GM18517 (cell line): ENCODE results near the gene SNX7.

Experiments used
- ATAC-seq: cut with Tn5 transposase; IDR thresholded peaks from one replicate; pipeline ENCODE4 v1.9.1; 2021; ENCODE audit warnings: mild to moderate bottlenecking, moderate library complexity; ENCODE audit not compliant: unreplicated experiment

SNX7 gene

DNA sequence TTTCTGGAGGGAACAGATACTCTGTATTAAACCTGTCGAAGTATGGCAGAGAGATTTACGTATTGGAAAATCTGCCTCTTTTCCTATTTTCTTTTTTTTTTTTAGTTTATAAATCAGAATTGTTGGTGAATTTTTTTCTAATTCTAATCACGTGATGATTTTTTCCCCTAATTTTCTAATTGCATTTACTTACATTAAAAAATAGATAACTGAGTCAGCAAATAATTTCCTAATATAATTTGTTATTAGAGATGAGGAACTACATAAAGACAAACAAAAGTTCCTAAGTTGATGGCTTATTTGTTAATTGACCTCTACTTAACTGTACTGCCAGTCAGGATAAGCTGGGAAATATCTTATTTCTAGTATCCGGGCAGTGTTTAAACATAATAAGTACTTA, 34.6 kb downstream of the SNX7 start:
- ATAC-seq: no peak

DNA sequence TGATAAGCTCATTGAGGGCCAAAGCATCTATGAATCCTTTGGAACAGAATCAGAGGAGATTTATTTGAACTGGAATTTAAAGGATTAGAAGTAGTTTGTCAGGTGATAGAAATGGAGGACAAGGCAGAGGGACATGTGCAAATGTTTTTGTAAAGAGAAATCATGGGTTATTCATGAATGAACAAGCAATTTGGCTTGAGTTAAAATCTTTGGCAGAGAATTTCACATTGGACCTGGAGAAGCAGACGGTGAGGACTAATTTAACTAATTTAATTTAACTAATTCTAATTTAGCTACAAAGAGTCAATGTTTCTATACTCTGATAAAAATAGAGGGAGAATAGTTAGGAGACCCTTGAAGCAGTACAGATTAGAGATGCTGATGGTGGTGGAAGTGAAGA, 36.3 kb downstream of the SNX7 start:
- no peak for ATAC-seq

DNA sequence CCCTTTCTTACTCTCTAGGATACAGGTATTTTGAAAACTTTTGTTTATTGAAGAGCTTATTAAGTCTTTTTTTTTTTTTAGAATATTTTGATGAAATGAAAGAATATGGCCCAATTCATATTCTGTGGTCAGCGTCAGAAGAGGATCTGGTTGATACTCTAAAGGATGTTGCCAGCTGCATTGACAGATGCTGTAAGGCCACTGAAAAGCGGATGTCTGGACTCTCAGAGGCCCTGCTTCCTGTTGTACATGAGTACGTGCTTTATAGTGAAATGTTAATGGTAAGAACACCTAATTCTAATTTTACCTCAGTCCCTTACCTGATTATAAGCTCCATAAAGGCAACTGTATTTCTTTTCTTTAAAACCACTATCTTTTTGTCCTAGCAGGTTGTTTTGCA, 37.1 kb downstream of the SNX7 start:
- ATAC-seq: no peak

DNA sequence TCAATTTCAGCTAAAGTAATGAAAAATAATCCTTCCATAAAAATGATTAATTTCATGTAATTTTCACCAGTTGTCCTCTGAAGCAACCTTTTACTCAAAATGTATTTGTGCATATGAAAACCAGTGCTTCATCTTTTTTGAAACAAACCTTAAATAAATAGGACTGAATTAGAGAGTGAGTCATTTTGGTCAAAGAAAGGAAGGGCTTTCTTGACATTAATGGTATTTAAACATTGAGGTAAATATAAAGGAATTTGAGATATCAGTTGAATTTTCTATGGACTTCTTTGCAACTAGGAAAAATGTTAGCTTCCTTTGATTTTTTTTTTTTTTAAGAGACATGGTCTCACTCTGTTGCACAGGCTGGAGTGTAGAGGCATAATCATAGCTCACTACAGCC, 38.7 kb downstream of the SNX7 start:
- ATAC-seq: no peak

DNA sequence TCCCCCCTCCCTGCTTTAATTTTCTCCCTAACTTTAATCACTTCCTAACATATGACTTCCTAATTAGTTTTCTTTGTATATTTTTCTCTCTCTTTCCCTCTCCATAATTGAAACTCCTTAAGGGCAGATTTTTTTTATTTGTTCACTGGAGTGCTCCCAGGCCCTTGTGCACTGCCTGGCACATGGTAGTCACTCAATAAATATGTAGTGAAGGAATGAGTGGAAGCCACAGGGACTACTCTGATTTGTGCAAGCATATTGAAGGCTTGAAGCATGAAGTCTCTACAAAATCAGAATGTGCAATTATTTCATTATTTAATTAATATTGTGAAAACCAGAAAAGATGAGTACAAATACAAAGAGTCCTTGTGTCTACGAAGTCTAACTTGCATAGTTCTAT, 41.5 kb downstream of the SNX7 start:
- no peak for ATAC-seq

DNA sequence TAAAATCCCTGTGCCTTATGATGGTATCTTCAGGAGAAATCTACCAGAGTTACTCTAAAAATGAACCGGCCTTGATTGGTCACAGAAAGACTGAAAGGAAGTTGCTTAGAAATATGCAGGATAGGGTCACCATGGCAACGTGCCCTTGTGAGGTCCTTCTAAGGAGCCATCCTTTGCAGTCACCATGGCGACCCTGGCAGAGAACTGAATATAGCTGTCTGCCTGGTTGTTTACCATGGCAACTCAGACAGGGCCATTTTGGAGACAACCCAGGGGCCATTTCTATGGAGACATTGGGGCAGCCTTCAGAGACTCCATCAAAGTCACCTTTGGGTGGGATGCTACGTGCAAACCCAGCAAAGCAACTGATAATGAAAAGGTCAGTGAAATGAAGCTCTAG, 43.0 kb downstream of the SNX7 start:
- ATAC-seq: no peak

DNA sequence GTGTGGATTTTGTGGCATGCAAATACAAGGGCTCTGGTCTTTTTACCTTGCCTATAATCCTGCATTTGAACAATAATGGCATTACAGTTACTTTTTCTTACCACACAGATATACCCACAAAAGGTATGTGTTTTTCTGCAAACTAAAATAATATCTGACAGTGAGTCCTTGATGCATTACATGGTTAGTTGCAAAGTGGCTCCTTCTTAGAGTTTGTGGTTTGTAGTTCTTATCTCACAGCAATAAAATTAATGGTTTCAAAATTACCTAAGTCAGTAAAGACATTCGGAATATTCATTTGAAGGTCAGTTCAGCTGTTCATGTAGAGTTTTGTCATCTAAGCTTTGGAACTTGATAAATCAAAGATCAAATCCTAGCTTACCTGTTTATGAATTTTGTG, 43.5 kb downstream of the SNX7 start:
- ATAC-seq: no peak

DNA sequence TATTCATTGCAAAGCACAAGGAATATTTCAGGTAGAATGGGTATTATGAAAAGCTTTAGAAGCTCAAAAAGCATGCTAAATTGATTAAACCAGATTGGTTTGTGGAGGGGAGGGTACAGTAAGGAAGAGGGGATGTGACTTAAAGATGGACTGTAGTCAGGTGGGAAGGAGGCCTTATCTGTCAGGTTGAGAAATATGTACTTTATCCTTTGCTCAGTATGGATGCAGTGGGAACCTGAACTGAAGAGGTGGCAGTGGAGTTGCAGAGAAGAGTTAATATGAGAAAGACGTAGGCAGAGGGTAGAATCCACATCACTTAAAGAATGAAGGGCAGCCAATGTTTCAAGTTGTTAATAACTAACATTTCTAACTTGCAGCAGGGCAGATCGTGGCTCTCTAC, 44.1 kb downstream of the SNX7 start:
- no peak for ATAC-seq

DNA sequence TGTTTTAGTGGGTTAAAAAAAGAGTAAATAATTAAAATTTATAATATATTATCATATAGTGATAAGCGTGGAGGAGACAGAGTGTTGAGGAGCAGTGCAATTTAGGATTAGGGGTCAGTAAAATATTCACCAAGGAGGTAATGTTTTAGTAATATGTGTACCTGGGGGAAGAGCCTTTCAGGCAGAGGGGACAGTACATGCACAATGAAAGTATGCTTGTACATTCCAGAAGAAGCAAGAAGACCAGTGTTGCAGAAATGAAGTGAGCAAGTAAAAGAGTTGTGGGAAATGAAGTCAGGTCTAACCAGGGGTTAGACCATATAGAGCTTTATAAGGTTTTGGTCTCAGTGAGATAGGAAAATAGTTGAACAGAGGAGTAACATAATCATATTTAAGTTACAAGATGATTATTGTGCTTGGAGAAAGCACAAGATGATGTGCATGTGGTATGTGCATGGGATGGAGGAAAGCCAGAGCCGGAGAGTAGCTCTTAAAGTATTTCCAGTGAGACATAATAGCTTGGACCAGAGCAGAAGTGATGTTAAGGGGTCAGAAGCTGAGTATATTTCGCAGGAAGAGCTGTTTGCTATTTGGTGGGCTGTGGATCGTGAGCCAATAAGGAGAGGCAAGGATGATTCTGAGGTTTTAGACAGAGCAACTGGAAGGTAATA, 44.8 kb downstream of the SNX7 start:
- ATAC-seq: no peak

DNA sequence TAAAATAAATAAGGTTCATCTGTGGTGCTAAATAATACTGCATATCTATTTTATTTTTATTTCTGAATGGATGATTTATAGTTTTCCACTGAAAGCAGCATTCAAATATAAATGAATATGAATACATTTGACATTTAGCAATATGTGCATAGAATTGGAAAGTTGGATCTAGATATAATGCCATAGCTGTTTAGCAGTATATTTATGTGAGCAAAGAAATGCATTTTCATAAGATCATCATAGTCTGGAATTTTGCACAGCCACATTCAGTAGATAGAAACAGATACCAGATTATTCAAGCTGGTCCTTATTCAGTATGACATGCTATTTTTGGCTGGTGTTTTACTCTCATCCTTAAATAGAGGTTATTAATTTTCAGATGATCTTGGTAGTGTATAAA, 46.0 kb downstream of the SNX7 start:
- ATAC-seq: no peak

DNA sequence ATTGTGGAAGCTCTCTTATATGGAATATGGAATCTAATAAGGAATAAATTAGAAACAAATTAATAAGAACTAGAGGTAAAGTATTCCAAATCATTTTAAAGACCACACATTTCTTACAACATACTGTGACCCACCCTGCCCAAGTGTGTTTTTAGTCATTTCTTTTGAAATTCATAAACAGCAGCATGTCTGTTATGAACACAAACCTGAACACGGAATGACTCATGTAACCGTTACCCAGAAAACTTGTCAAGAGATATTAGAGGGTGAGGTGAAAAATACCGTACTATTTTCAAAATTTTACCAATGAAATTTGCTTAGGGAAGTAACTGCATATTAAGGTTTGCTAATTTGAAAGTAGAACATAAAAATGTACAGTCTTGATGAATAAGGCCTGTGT, 48.4 kb downstream of the SNX7 start:
- no peak for ATAC-seq

DNA sequence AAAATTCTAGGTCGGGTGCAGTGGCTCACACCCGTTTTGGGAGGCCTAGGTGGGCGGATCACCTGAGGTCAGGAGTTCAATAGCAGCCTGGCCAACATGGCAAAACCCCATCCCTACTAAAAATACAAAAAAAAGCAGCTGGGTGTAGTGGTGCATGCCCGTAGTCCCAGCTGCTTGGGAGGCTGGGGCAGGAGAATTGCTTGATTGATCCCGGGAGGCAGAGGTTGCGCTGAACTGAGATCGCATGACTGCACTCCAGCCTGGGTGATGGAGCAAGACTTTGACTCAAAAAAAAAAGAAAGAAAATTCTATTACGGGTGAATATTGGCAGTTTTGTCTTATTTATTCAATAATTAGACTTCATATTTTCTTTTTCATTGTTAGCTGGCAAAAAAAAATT, 62.1 kb downstream of the SNX7 start:
- ATAC-seq: no peak

DNA sequence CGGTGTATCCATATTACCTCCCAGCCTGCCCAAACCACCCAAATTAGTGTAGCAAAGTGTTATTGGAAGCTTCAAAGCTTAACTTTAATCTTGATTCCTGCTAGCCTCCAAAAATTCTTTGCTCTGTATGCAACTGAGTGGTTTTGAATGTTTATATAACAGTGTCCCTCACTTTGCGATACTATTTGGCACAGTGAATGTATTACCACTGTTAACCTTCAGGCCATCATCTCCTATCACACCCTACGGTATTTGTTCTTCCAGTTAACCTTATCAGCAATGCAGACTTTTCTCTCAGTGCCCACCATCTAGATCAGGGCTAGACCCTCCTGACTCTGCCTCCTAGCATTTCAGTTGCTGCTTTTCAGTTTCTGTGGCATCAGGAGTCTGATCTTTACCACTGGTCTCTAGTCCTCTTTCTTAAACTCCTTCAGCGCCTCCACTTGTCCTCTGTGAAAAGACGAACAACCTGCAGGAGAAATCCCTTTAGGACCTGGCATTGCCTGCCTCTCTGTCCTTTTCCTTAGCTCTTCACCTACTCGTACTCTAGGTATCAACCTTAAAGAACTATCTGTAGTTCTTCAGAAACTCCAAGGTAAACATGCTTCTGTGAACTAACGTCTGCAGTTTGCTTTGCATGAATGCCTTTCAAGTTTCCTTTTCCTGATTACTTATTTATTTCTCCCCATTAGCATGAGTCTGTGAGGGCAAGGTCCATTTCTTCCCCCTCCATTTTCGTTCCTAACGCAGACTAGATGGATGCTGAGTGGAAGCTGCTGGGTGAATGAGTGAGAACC, 71.7 kb downstream of the SNX7 start:
- no peak for ATAC-seq

DNA sequence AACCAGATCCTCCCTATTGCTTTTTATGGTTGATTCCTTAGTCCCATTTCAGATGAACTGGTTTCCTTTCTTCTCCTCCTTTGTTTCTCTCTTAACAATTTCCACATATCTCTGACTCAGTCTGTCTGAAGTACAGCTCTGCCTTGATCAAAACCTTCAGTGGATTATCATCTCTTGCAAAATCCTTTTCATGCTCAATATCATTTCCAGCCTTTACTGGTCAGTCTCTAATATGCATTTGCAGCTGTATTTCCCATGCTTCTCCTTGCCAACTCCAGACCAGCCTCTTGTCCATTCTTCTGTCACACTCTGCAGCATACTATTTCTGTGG, 72.2 kb downstream of the SNX7 start:
- no peak for ATAC-seq

DNA sequence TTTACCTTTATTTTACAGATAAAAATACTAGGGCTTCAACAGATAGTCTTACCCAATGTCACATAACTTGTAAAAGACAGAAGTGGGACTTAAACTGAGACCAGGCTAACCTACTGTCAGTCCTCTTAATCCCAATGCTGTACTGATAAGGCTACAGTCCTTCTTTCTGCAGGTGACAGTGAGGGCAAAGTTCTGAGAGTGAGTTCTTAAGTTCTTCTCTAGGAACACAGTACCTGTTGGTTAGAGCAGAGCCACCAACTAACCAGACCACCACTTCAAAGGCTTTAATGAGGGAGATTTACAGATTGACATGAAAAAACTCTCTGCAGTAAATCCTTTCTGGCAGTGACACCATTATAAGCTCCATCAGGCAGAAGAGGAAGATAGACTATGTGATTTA, 74.2 kb downstream of the SNX7 start:
- ATAC-seq: no peak

DNA sequence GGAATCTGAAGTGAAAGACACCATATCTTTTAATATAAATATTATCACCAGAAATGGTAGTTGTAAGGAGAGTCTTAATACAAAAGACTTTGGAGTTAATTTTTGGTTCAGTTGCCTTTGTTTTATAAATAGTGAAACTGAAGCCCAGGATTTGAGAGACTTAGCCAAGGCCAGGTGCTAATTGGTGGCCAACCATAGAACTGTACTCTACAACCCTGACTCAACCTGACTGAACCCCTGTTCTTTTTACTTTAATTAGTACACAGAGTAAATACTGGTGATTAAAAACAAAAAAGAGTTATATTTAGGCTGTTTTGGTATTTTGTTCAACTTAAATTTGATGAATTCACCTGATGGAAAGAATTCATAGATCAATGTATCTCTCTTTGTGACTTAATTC, 76.3 kb downstream of the SNX7 start:
- ATAC-seq: no peak

DNA sequence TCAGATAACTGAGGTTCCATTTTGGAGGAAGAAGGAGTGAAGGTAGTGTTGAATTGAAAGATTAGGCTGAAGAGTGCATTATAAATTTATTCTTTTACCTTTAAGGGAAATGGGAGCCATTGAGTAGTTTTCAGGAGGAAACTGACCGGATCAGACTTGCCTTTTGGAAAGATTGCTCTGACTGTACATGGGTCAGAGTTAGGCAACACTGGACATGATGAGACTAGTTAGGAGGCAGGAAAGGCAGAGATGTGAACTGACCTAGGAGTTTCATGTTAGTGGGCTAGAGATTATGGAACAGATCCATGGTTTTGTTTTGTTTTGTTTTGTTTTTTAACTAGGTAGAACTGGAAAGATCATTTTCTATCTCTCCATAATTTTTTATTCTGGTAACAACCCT, 78.2 kb downstream of the SNX7 start:
- no peak for ATAC-seq

DNA sequence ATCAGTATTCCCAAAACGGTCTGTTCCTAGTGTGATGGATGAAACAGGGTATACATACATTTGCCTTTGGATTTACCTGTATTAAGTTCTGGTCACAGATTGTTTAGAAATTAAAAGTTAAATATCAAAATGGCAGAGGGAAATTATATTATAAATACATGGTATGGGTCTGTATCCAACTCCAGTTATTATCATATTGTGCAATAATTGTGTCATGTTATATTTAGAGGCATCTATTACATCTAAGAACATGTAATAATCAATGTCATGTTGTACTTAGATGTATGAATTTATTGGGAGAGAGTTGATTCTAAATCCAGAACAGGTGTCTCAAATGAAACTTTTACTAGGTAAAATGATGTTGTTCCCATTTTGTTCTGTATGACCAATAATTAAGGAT, 79.6 kb downstream of the SNX7 start:
- no peak for ATAC-seq

DNA sequence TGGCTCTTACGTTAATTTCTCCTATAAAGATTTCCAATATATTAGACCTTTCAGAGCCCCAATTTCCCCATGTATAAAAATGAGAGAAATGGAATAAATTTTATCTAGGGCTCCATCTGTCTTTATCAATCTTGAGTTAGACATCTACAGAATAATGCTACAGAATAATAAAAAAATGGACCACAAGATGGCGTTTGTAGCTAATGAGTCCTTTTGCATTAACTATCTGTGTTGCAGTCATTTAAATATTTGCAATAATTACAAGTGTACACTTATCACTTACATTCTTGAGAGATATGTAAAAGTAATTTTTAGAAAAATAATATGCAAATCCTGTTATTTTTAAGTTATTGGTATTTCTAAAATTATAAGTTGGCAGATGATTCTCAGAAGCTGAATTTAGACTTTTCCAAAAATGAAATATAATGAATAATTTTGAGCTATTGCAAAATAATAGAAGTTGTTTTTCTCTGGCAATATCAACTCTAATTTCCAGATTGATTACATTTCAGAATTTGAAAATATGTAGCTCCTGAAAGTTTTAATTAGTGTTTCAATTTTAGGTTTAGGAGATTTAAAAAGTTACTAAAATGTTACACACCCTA, 87.7 kb downstream of the SNX7 start:
- peak; percentile 49 for ATAC-seq

DNA sequence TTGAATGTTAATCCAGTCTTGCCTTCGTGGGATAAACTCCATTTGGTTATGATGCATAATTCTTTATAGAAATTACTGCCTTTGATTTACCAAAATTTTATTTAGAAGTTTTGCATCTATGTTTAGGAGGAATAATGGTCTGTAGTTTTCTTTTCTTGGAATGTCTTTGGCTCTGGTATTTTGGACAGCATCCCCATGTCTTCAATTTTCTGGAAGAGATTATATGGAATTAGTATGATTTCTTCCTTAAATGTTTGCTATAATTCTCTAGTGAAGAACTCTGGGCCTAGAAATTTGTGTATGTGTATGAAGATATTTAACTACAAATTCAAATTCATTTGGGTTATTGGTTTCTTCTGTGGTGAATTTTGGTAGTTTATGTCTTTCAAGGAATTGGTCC, 92.7 kb downstream of the SNX7 start:
- ATAC-seq: no peak

DNA sequence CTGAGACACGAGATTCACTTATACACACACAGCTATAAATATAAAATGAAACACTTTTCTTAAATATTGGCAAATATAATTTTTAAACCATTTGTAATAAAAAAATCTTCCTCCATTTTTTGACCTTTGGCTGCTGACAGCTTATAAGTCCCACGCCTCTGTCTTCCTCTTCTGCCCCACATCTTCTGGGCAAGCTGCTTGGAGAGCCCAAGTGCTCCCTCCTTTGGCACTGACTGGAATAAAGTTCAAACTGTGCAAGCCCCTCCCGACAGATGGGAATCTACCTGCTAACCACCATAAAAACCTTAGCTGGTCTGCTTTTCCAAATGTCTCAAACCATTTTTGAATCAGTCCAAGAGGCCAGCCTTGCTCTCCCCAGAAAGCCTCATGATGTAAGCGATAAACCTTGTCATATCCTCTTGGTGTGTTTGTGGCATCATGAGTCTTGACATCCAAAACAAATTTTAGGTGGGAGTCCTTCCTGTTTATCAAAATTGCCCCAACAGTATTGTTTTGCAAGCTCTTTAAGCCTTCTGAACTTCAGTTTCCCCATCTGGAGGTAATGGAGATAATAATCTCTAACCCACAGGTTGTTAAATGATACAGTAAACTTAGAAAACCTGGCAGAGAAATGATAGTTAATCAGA, 99.8 kb downstream of the SNX7 start:
- no peak for ATAC-seq
